AG09309 (cell line): ENCODE measurements around the gene PRPSAP2.

Source experiments
- DNase-seq: peaks from one replicate; pipeline ENCODE4 v3.0.0-alpha.2; 2010; ENCODE audit warnings: low read depth
- H3K4me3 ChIP-seq: 2 replicates; pipeline ENCODE4 v1.5.1; 2011; ENCODE audit warnings: mild to moderate bottlenecking, low read depth, low read length, moderate library complexity; ENCODE audit not compliant: control insufficient read depth
- TF ChIP-seq, protein P1 (sequence below): IDR thresholded peaks from 2 replicates; pipeline ENCODE4 v1.5.1; 2011; ENCODE audit warnings: mild to moderate bottlenecking, low read depth, low read length, inconsistent platforms; ENCODE audit not compliant: insufficient read depth, control insufficient read depth; ENCODE audit errors: missing control alignments

PRPSAP2 gene

DNA sequence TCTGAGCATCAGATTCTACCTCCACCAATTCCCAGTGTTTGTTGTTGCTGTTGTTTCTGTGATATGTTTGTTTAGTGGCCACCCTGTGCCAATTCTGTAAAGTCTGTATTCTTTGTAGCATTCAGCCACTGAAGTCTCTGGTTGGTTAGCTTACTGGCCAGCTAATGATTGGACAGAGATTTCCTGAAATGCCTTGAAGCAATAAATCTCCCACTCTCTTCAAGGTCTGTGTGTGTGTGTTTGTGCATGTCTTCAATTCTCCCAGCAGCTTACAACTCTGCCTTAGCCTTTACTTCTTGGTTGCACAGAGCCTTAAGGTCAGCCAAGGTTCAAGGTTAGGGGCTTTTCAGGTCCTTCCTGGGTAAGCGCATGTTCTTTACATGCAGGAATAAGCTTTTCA is 38.2 kb downstream of the PRPSAP2 start:
- TF ChIP-seq, protein P1, sequence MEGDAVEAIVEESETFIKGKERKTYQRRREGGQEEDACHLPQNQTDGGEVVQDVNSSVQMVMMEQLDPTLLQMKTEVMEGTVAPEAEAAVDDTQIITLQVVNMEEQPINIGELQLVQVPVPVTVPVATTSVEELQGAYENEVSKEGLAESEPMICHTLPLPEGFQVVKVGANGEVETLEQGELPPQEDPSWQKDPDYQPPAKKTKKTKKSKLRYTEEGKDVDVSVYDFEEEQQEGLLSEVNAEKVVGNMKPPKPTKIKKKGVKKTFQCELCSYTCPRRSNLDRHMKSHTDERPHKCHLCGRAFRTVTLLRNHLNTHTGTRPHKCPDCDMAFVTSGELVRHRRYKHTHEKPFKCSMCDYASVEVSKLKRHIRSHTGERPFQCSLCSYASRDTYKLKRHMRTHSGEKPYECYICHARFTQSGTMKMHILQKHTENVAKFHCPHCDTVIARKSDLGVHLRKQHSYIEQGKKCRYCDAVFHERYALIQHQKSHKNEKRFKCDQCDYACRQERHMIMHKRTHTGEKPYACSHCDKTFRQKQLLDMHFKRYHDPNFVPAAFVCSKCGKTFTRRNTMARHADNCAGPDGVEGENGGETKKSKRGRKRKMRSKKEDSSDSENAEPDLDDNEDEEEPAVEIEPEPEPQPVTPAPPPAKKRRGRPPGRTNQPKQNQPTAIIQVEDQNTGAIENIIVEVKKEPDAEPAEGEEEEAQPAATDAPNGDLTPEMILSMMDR, result no peak
- no peak for DNase-seq
- H3K4me3 ChIP-seq, result no peak overlapping the region

DNA sequence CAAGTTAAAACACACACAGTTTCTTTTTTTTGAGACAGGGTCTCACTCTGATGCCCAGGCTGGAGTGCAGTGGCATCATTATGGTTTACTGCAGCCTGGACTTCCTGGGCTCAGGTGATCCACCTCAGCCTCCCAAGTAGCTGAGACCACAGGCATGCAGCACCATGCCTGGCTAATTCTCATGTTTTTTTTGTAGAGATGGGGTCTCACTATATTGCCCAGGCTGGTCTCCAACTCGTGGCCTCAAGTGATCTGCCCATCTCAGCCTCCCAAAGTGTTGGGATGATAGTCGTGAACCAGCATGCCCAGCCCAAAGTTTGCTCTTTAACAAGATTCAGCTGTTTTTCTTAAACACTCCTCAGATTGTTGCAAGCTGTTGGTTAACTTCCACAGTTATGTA is 39.0 kb downstream of the PRPSAP2 start:
- no peak overlapping the region for H3K4me3 ChIP-seq
- no peak for DNase-seq
- TF ChIP-seq, protein P1, result no peak

DNA sequence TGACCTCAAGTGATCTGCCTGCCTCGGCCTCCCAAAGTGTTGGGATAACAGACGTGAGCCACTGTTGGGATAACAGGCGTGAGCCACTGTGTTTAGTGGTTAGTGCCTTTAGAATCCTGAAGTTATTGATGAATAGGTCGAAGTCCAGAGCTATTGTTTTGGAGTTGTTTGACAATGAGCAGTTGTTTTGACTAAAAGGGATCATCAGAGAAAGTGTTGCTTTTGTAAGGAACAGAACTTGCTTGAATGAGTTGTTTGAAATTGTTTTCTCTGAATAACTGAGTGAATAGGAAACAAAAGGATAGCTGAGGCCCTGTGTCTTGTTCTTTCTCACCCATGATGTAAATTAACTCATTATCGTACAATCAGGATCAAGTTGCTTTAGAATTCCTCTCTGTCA is 46.6 kb downstream of the PRPSAP2 start:
- TF ChIP-seq, protein P1, result no peak
- no peak overlapping the region for H3K4me3 ChIP-seq
- DNase-seq, result no peak

DNA sequence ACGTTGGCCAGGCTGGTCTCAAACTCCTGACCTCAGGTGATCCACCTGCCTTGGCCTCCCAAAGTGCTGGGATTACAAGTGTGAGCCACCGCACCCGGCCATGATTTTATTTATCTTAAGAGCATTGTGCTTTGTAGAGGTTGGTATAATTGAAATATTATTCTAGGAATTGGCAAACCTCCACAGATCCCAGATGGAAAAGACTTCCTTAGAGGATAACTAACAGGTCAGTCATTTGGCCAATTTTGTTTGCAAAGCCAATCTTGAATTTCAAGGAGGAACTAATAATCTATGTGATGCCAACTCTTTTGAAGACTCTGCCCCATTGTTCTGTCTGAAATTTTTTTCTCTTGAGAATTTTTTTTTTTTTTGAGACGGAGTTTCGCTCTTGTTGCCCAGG is 47.3 kb downstream of the PRPSAP2 start:
- DNase-seq, result no peak
- TF ChIP-seq, protein P1, result no peak
- H3K4me3 ChIP-seq, result no peak overlapping the region

DNA sequence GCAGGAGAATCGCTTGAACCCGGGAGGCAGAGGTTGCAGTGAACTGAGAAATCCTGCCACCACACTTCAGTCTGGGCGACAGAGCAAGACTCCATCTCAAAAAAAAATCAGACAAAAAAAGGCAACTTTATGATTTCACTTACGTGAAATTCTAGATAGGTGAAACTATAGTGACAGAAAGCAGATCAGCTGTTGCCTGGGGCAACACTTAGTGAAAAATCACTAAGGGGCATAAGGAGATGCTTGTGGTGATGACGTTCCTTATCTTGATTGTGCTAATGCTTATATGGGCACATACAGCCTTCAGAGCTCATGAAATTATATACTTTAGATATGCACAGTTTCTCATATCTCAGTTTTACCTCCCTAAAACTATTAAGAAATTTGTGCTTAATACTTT is 52.4 kb downstream of the PRPSAP2 start:
- TF ChIP-seq, protein P1, result no peak
- H3K4me3 ChIP-seq, result no peak overlapping the region
- DNase-seq, result no peak

DNA sequence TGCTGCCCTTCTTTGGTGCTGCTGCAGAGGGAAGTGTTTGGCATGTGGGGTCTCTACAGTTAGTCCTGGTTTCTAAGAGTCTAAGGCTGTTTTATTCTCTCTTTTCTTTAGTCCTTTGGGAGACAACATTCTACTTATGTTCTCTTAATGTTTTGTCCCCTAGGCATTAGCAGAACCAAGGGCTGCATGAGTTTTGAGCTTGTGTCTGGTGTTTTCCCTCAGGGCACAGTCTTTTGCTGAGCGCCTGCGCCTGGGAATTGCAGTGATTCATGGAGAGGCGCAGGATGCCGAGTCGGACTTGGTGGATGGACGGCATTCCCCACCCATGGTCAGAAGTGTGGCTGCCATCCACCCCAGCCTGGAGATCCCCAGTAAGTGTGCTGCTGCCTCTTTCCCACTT is 53.0 kb downstream of the PRPSAP2 start:
- no peak overlapping the region for H3K4me3 ChIP-seq
- no peak for DNase-seq
- TF ChIP-seq, protein P1, result no peak
